Muscle of leg (tissue), 11 donors: ENCODE results near the gene BAIAP2L2. TPM values are rescaled to one million over a fixed set of nuclear protein-coding genes. Genes with fewer than 3 reads are reported as not detected.
A peak's percentile ranks its signal among the peaks of the same experiment; 100 is the strongest.

Source experiments
- DNase-seq: peaks from one replicate; pipeline ENCODE4 v3.0.0; 2013
- H3K27ac ChIP-seq: one replicate; pipeline ENCODE4 v1.5.1; 2013; ENCODE audit warnings: mild to moderate bottlenecking, low read length, control low read depth
- H3K27me3 ChIP-seq: one replicate; pipeline ENCODE4 v1.6.1; 2013; ENCODE audit warnings: low read length; ENCODE audit not compliant: control insufficient read depth, insufficient read depth
- H3K36me3 ChIP-seq: one replicate; pipeline ENCODE4 v1.6.1; 2013; ENCODE audit warnings: low read length; ENCODE audit not compliant: control insufficient read depth, insufficient read depth
- H3K4me1 ChIP-seq: one replicate; pipeline ENCODE4 v1.6.1; 2013; ENCODE audit warnings: low read length; ENCODE audit not compliant: control insufficient read depth, insufficient read depth
- H3K4me3 ChIP-seq: one replicate; pipeline ENCODE4 v1.5.1; 2013; ENCODE audit warnings: low read length, control low read depth
- H3K9me3 ChIP-seq: replicated peaks from 2 replicates; pipeline ENCODE4 v1.6.1; 2013; ENCODE audit warnings: low read depth, low read length; ENCODE audit not compliant: control insufficient read depth
- WGBS: methylation state at CpG from one replicate; pipeline ENCODE4 v1.1.5; 2013; ENCODE audit warnings: missing lambda C conversion rate; ENCODE audit not compliant: insufficient coverage; 5-methylcytosine and 5-hydroxymethylcytosine counted together
- polyA plus RNA-seq, 8 donors: library from polyadenylated mRNA; unstranded; fragments of 120-200 nt; gene quantifications; one replicate each; pipeline versions ENCODE4 v1.2.1 to v1.2.3, GENCODE V29; 2013; ENCODE audit warnings: inconsistent platforms in 1 of 8, low replicate concordance in 1 of 8; ENCODE audit not compliant: insufficient read length in 8 of 8, insufficient read depth in 1 of 8
- total RNA-seq: library from RNA; stranded (reverse); fragments of 120-200 nt; gene quantifications from one replicate; pipeline ENCODE4 v1.2.4, GENCODE V29; 2013

The BAIAP2L2 gene
- total and polyA plus RNA-seq, 9 donors: 0.22 to 6.4 (median 1.2) TPM

- peaks cover 11% of the 10 kb centered on the region for H3K36me3 ChIP-seq
- H3K27ac ChIP-seq: no peak overlapping the region
- 11% methylated on average over 52 of the region's 85 CpGs for WGBS
- peaks cover 22% of the 10 kb centered on the region for H3K27me3 ChIP-seq
- no peak for DNase-seq
- peaks cover 5% of the 10 kb centered on the region for H3K4me1 ChIP-seq
- no peaks in the 10 kb centered on the region for H3K9me3 ChIP-seq
- no peak overlapping the region for H3K4me3 ChIP-seq
These were observed 21.6 kb downstream of the BAIAP2L2 start for GRCh38 chr22:38088629-38089473.

DNA sequence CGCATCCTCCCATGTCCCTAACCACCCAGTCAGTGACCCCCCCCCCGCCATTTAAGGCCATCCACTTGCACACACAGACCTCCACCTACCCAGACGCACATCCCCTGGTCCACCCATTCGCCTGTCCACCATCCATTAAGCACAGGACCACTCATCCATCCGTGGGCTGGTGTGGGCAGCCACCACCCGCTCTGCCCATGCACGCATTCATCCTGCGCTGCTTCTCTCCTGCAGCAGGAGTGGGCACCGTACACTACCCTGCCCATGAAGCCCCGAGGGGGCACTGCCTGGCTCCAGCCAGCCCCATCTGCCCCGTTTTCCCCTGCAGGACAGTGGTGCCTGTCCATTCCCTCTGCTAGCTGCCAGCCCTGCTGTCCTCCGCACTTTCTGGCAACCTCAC lies 22.6 kb downstream of the BAIAP2L2 start:
- no peak for DNase-seq
- no peak overlapping the region for H3K27ac ChIP-seq
- peaks cover 5% of the 10 kb centered on the region for H3K4me1 ChIP-seq
- H3K4me3 ChIP-seq: no peak overlapping the region
- H3K9me3 ChIP-seq: no peaks in the 10 kb centered on the region
- H3K36me3 ChIP-seq: peaks cover 11% of the 10 kb centered on the region
- 84% methylated on average over 11 of the region's 12 CpGs for WGBS
- H3K27me3 ChIP-seq: peaks cover 32% of the 10 kb centered on the region

DNA sequence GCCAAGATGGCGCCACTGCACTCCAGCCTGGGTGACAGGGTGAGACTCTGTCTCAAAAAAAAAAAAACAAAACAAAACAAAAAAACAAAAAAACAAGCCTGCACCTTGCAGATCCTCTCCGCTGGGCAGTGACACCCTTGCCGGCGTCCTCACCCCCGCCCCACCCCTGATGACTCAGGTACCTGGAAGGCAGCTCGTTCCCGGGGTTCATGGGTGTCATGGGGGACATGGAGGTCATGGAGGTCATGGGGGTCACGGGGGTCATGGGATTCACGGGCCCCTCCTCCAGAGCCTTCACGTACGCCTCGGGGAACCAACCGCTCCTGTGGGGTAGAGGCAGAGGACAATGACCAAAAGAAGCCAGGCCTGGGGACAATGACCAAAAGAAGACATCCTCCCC lies 23.5 kb downstream of the BAIAP2L2 start:
- Histone ChIP-seq H3K9me3 (no peaks in the 10 kb centered on the region), H3K27ac (no peak overlapping the region), H3K27me3 (peaks cover 41% of the 10 kb centered on the region), H3K4me1 (peaks cover 13% of the 10 kb centered on the region), H3K4me3 (no peak overlapping the region), H3K36me3 (peaks cover 11% of the 10 kb centered on the region)
- WGBS: 73% methylated on average over 6 of the region's 13 CpGs
- no peak for DNase-seq

DNA sequence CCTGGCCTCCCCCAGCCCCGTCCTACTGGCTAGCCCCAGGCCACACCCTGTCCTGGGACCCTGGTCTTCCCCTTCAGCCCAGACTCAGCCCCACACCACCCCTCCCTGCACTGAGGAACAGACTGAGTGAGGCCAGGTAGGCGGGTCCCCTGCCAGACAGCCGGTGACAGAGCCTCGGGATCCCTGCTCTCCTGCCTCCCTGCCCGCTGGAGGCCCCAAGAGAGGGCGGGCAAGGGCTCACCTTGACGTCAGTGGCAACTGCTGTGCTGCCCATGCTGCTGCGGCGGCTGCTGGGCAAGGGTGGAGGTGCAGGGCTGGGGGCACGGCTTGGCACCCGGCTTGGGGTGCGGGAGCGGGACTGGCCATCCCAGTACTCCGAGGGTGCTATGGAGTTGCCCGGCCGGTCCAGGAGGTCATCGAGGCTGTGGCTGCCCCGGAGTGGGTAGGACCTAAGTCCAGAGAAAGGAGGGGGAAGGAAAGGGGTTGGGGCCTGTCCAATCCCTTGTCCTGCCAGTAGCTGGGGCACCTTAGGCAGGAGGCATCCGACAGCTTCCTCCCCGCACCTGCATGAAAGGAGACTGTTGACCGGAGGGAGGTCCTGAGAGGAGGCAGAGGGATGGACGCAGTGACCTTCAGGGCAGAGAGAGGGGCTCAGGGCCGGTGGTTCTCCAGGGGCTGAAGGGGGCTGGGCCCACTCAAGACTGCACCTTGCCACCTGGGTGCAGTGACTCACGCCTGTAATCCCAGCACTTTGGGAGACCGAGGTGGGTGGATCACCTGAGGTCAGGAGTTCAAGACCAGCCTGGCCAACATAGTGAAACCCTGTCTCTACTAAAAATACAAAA lies 24.3 kb downstream of the BAIAP2L2 start:
- Histone ChIP-seq H3K27ac (no peak overlapping the region), H3K4me3 (no peak overlapping the region), H3K36me3 (peaks cover 11% of the 10 kb centered on the region), H3K4me1 (peaks cover 18% of the 10 kb centered on the region), H3K27me3 (peaks cover 46% of the 10 kb centered on the region), H3K9me3 (no peaks in the 10 kb centered on the region)
- no peak for DNase-seq
- 73% methylated on average over 22 of the region's 25 CpGs for WGBS

GRCh38 chr22:38085501-38085900 lies 25.0 kb downstream of the BAIAP2L2 start:
- 42% methylated on average over 2 of the region's 5 CpGs for WGBS
- H3K4me1 ChIP-seq: peaks cover 18% of the 10 kb centered on the region
- H3K27ac ChIP-seq: no peak overlapping the region
- H3K27me3 ChIP-seq: peaks cover 50% of the 10 kb centered on the region
- H3K4me3 ChIP-seq: no peak overlapping the region
- peaks cover 11% of the 10 kb centered on the region for H3K36me3 ChIP-seq
- H3K9me3 ChIP-seq: no peaks in the 10 kb centered on the region
- DNase-seq: no peak

- WGBS: 85% methylated on average over 12 of the region's 12 CpGs
- peaks cover 52% of the 10 kb centered on the region for H3K27me3 ChIP-seq
These were observed 25.4 kb downstream of the BAIAP2L2 start for GRCh38 chr22:38085056-38085455.

GRCh38 chr22:38083931-38084631 lies 26.4 kb downstream of the BAIAP2L2 start, which contains the start of gene SLC16A8:
TSS of gene SLC16A8 (minus strand) at chr22:38084184. CDS start at chr22:38082873, 1,311 bp downstream.
- Histone ChIP-seq H3K4me1 (peaks cover 18% of the 10 kb centered on the region), H3K36me3 (peaks cover 11% of the 10 kb centered on the region), H3K4me3 (no peak within 1 kb of the TSS), H3K27ac (no peak within 1 kb of the TSS), H3K9me3 (no peaks in the 10 kb centered on the region), H3K27me3 (peaks cover 51% of the 10 kb centered on the region)
- WGBS: 70% methylated on average over 4 of the region's 16 CpGs
- DNase-seq: no peak

More at GRCh38 chr22:38085056-38085455, 25.4 kb downstream of the BAIAP2L2 start:
- H3K36me3 ChIP-seq: peaks cover 11% of the 10 kb centered on the region
- no peaks in the 10 kb centered on the region for H3K9me3 ChIP-seq
- peaks cover 18% of the 10 kb centered on the region for H3K4me1 ChIP-seq
- no peak for DNase-seq
- no peak overlapping the region for H3K27ac ChIP-seq
- H3K4me3 ChIP-seq: no peak overlapping the region

- Histone ChIP-seq H3K27me3 (peaks cover 44% of the 10 kb centered on the region), H3K27ac (no peak overlapping the region), H3K4me1 (peaks cover 14% of the 10 kb centered on the region), H3K36me3 (peaks cover 11% of the 10 kb centered on the region), H3K9me3 (no peaks in the 10 kb centered on the region), H3K4me3 (no peak overlapping the region)
- DNase-seq: no peak
- 81% methylated on average over 13 of the region's 24 CpGs for WGBS
These were observed 27.3 kb downstream of the BAIAP2L2 start for GRCh38 chr22:38082986-38083710.

- H3K36me3 ChIP-seq: peaks cover 9% of the 10 kb centered on the region
- no peak for DNase-seq
- H3K4me1 ChIP-seq: peaks cover 14% of the 10 kb centered on the region
- H3K27me3 ChIP-seq: peaks cover 40% of the 10 kb centered on the region
- 14% methylated on average over 45 of the region's 52 CpGs for WGBS
- peak overlapping the region; percentile 18 for H3K4me3 ChIP-seq
- no peak overlapping the region for H3K27ac ChIP-seq
- H3K9me3 ChIP-seq: no peaks in the 10 kb centered on the region
These were observed 28.3 kb downstream of the BAIAP2L2 start for GRCh38 chr22:38081941-38082828.
